HepG2 (cell line): ENCODE data around the gene KCTD14. TPM values are rescaled to one million over a fixed set of nuclear protein-coding genes. Genes with fewer than 3 reads are reported as not detected.

Source experiments
- EED ChIP-seq: sonication (generic); formaldehyde crosslinking; IDR thresholded peaks from 2 replicates; pipeline ENCODE4 v1.5.0; 2020; ENCODE audit warnings: mild to moderate bottlenecking, missing genetic modification reagents
- KLF6 ChIP-seq: IDR thresholded peaks from 2 replicates; pipeline ENCODE4 v1.8.0; 2016; ENCODE audit warnings: missing biosample characterization, missing genetic modification reagents
- MEIS1 ChIP-seq: sonication (generic); formaldehyde crosslinking; IDR thresholded peaks from 2 replicates; pipeline ENCODE4 v1.9.0; 2021; ENCODE audit warnings: mild to moderate bottlenecking, missing genetic modification reagents, moderate library complexity, borderline replicate concordance
- MXD4 ChIP-seq: IDR thresholded peaks from 2 replicates; pipeline ENCODE4 v1.6.1; 2016; ENCODE audit warnings: mild to moderate bottlenecking, missing biosample characterization, missing genetic modification reagents
- NFATC3 ChIP-seq: sonication (generic); formaldehyde crosslinking; IDR thresholded peaks from 2 replicates; pipeline ENCODE4 v1.5.1; 2020; ENCODE audit warnings: mild to moderate bottlenecking, missing genetic modification reagents
- POLR2AphosphoS2 ChIP-seq: IDR thresholded peaks from 2 replicates; pipeline ENCODE4 v1.6.1; 2011; ENCODE audit warnings: low read depth, low read length, improper control_type of control experiment
- RFX1 ChIP-seq: fragments of 450-650 bp; IDR thresholded peaks from 2 replicates; pipeline ENCODE4 v1.6.1; 2017
- SMC3 ChIP-seq: IDR thresholded peaks from 2 replicates; pipeline ENCODE4 v1.6.1; 2011; ENCODE audit warnings: low read length, improper control_type of control experiment
- SOX13 ChIP-seq, 3 experiments: fragments of 450-650 bp in 1 of 3; sonication (generic) in 1 of 3; formaldehyde crosslinking in 1 of 3; IDR thresholded peaks in 2 of 3; conservative IDR thresholded peaks in 1 of 3; 2 replicates each; pipeline versions ENCODE4 v1.5.0 to v1.6.1; 2016 to 2020; ENCODE audit warnings: antibody characterized with exemption in 1 of 3, mild to moderate bottlenecking in 1 of 3, missing compliant biosample characterization in 1 of 3, missing genetic modification reagents in 1 of 3, moderate library complexity in 1 of 3
- THYN1 ChIP-seq: sonication (generic); formaldehyde crosslinking; IDR thresholded peaks from 2 replicates; pipeline ENCODE4 v1.8.1; 2023; ENCODE audit warnings: low read depth, mild to moderate bottlenecking, moderate library complexity, missing genetic modification reagents, borderline replicate concordance
- TRIM24 ChIP-seq: sonication (generic); formaldehyde crosslinking; IDR thresholded peaks from 2 replicates; pipeline ENCODE4 v1.8.0; 2022; ENCODE audit warnings: mild to moderate bottlenecking, missing genetic modification reagents
- ZNF260 ChIP-seq: sonication (generic); formaldehyde crosslinking; IDR thresholded peaks from 2 replicates; pipeline ENCODE4 v1.4.0; 2020; ENCODE audit warnings: missing genetic modification reagents, low read depth, mild to moderate bottlenecking, borderline replicate concordance
- ZNF44 ChIP-seq: sonication (generic); formaldehyde crosslinking; IDR thresholded peaks from 2 replicates; pipeline ENCODE4 v1.5.1; 2020; ENCODE audit warnings: mild to moderate bottlenecking, missing genetic modification reagents
- ZNF841 ChIP-seq: sonication (generic); formaldehyde crosslinking; IDR thresholded peaks from 2 replicates; pipeline ENCODE4 v1.8.1; 2023; ENCODE audit warnings: missing genetic modification reagents, borderline replicate concordance
- ZNF878 ChIP-seq: sonication (generic); formaldehyde crosslinking; IDR thresholded peaks from 2 replicates; pipeline ENCODE4 v1.8.1; 2023; ENCODE audit warnings: mild to moderate bottlenecking, missing genetic modification reagents, moderate library complexity
- polyA plus RNA-seq, 8 experiments: library from polyadenylated mRNA; depleted of rRNA in 3 of 8; stranded (reverse) in 7 of 8; unstranded in 1 of 8; fragments of >200 nt; fragmentation: Illumina TruSeq in 4 of 8; extraction: Trizol in 4 of 8; gene quantifications; 2 replicates each; pipeline versions ENCODE4 v1.2.1 to v1.2.3, GENCODE V29; 2011 to 2016; ENCODE audit warnings: low read depth in 4 of 8, missing spikeins in 1 of 8, mixed read lengths in 1 of 8; ENCODE audit not compliant: insufficient read depth in 1 of 8
- total RNA-seq, 5 experiments: library from RNA; depleted of rRNA; stranded (reverse); fragments of >200 nt; fragmentation: Illumina TruSeq; extraction: Trizol; gene quantifications; 2 replicates each; pipeline ENCODE4 v1.2.3, GENCODE V29; 2016; ENCODE audit warnings: low read depth in 1 of 5
- TF ChIP-seq, protein P1 (sequence below): sonication (generic); formaldehyde crosslinking; IDR thresholded peaks from 2 replicates; pipeline ENCODE4 v1.4.0; 2020; ENCODE audit warnings: missing genetic modification reagents
- TF ChIP-seq, protein P2 (sequence below): sonication (generic); formaldehyde crosslinking; IDR thresholded peaks from 2 replicates; pipeline ENCODE4 v1.8.0; 2022; ENCODE audit warnings: mild to moderate bottlenecking, missing genetic modification reagents; ENCODE audit not compliant: insufficient replicate concordance
- TF ChIP-seq, protein P3 (sequence below): sonication (generic); formaldehyde crosslinking; IDR thresholded peaks from 2 replicates; pipeline ENCODE4 v1.8.1; 2023; ENCODE audit warnings: mild to moderate bottlenecking, moderate library complexity, missing genetic modification reagents
- TF ChIP-seq, protein P4 (sequence below): sonication (generic); formaldehyde crosslinking; IDR thresholded peaks from 2 replicates; pipeline ENCODE4 v1.4.0; 2020; ENCODE audit warnings: mild to moderate bottlenecking, missing genetic modification reagents
- TF ChIP-seq, protein P5 (sequence below): sonication (generic); formaldehyde crosslinking; IDR thresholded peaks from 2 replicates; pipeline ENCODE4 v1.8.1; 2023; ENCODE audit warnings: mild to moderate bottlenecking, missing genetic modification reagents
- TF ChIP-seq, protein P6 (sequence below): sonication (generic); formaldehyde crosslinking; IDR thresholded peaks from 2 replicates; pipeline ENCODE4 v1.8.0; 2023; ENCODE audit warnings: mild to moderate bottlenecking, missing genetic modification reagents

KCTD14 gene
- total and polyA plus RNA-seq, 2 of the 13 experiments (the other 11 are each of a cell fraction or from before 2014, with no cell fraction given): 10.3 to 15.6 TPM

DNA sequence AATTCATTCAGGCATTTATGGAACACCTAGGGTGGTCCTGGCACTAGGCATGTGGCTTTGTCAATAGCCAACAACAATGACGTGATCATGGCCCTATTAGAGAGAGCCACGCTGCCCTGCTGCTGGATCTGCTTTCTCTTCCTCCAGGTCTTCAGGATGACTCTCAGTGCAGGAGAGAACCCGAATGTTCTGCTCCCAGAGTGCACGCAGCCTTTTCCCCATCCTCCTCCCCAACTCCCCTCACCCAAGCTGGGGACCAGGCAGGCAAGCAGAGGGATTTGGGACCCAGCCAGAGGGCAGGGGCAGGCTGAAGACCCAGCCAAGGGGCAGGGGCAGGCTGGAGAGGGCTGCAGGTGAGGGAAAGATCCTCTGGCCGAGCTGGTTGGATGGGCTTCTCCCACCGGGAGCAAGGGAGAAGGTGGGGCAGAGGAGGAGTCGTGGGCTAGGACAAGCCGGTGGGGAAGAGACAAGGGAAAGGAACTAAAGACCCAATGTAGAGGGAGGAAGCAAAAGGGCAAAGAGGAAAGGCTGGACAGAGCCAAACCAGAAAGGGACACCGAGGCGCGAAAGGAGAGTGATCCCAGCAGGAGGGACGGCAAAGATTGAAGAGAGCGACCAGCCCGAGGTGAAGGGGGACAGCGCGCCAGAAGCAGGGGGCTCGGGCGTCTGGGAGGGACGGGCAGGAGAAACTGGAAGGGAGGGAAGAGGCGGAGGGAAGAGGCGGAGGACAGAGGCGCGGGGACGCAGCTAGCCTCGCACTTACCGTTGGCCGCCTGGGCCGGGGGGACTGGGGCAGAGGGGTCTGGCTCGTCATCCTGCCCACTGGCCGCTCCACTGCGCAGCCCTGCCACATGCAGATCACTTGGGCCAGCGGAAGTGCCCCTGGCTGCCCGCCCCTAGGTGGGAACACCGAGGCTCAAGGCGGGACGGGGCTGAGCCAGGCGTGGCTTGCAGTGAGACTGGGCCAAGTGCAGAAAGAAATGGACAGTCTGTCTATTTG, at the start of gene KCTD14 (continued):
- TF ChIP-seq MXD4 (CRISPR knock-in tag) (peak; percentile 49), ZNF260 (CRISPR knock-in tag) (no peak), NFATC3 (CRISPR knock-in tag) (no peak), TRIM24 (CRISPR knock-in tag) (no peak), POLR2AphosphoS2 (no peak), KLF6 (CRISPR knock-in tag) (0 out of 2 replicates have a peak, but pooled peaks have one; percentile 42), EED (CRISPR knock-in tag) (peak; percentile 60; the same call in 1 of the 2 replicates), RFX1 (no peak), ZNF841 (CRISPR knock-in tag) (no peak), SOX13 (IDR thresholded peaks at IDR 0.05) (no peak), SOX13 (CRISPR knock-in tag; conservative IDR thresholded peaks at IDR 0.05 in 1 of 2, IDR thresholded peaks at IDR 0.05 in 1 of 2) (peak in 1 of 2 experiments; percentile 12; a peak in 1 of 4 replicates), MEIS1 (no peak; the same call in 1 of the 2 replicates), SMC3 (no peak), ZNF44 (CRISPR knock-in tag) (0 out of 2 replicates have a peak, but pooled peaks have one; percentile 41), ZNF878 (CRISPR knock-in tag) (no peak), THYN1 (no peak)
- TF ChIP-seq, protein P1, sequence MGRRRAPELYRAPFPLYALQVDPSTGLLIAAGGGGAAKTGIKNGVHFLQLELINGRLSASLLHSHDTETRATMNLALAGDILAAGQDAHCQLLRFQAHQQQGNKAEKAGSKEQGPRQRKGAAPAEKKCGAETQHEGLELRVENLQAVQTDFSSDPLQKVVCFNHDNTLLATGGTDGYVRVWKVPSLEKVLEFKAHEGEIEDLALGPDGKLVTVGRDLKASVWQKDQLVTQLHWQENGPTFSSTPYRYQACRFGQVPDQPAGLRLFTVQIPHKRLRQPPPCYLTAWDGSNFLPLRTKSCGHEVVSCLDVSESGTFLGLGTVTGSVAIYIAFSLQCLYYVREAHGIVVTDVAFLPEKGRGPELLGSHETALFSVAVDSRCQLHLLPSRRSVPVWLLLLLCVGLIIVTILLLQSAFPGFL (CRISPR knock-in tag): no peak
- TF ChIP-seq, protein P2, sequence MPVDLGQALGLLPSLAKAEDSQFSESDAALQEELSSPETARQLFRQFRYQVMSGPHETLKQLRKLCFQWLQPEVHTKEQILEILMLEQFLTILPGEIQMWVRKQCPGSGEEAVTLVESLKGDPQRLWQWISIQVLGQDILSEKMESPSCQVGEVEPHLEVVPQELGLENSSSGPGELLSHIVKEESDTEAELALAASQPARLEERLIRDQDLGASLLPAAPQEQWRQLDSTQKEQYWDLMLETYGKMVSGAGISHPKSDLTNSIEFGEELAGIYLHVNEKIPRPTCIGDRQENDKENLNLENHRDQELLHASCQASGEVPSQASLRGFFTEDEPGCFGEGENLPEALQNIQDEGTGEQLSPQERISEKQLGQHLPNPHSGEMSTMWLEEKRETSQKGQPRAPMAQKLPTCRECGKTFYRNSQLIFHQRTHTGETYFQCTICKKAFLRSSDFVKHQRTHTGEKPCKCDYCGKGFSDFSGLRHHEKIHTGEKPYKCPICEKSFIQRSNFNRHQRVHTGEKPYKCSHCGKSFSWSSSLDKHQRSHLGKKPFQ: peak; percentile 91
- TF ChIP-seq, protein P3, sequence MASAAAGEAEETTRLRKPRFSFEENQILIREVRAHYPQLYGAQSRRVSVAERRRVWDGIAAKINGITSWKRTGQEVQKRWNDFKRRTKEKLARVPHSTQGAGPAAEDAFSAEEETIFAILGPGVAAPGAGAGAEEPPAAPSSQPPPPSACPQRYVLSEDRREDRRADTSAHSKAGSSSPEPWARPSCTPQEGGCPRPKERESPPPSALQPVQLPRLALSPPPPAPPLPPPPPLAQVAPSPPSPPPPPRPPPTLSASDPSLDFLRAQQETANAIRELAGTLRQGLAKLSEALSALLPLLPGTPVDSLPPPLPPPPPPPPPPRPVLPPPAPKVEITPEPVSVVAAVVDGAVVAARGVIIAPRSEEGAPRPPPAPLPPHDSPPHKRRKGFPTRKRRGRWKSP (CRISPR knock-in tag): peak; percentile 2; the same call in 1 of the 2 replicates
- TF ChIP-seq, protein P4, sequence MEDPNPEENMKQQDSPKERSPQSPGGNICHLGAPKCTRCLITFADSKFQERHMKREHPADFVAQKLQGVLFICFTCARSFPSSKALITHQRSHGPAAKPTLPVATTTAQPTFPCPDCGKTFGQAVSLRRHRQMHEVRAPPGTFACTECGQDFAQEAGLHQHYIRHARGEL (CRISPR knock-in tag): no peak
- TF ChIP-seq, protein P5, sequence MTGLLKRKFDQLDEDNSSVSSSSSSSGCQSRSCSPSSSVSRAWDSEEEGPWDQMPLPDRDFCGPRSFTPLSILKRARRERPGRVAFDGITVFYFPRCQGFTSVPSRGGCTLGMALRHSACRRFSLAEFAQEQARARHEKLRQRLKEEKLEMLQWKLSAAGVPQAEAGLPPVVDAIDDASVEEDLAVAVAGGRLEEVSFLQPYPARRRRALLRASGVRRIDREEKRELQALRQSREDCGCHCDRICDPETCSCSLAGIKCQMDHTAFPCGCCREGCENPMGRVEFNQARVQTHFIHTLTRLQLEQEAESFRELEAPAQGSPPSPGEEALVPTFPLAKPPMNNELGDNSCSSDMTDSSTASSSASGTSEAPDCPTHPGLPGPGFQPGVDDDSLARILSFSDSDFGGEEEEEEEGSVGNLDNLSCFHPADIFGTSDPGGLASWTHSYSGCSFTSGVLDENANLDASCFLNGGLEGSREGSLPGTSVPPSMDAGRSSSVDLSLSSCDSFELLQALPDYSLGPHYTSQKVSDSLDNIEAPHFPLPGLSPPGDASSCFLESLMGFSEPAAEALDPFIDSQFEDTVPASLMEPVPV (CRISPR knock-in tag): 0 out of 2 replicates have a peak, but pooled peaks have one; percentile 57
- TF ChIP-seq, protein P6, sequence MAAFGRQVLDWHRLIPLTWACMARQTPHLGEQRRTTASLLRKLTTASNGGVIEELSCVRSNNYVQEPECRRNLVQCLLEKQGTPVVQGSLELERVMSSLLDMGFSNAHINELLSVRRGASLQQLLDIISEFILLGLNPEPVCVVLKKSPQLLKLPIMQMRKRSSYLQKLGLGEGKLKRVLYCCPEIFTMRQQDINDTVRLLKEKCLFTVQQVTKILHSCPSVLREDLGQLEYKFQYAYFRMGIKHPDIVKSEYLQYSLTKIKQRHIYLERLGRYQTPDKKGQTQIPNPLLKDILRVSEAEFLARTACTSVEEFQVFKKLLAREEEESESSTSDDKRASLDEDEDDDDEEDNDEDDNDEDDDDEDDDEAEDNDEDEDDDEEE: peak; percentile 83; the same call in 1 of the 2 replicates
